ENCODE measurements around the gene BBLN.

DNA sequence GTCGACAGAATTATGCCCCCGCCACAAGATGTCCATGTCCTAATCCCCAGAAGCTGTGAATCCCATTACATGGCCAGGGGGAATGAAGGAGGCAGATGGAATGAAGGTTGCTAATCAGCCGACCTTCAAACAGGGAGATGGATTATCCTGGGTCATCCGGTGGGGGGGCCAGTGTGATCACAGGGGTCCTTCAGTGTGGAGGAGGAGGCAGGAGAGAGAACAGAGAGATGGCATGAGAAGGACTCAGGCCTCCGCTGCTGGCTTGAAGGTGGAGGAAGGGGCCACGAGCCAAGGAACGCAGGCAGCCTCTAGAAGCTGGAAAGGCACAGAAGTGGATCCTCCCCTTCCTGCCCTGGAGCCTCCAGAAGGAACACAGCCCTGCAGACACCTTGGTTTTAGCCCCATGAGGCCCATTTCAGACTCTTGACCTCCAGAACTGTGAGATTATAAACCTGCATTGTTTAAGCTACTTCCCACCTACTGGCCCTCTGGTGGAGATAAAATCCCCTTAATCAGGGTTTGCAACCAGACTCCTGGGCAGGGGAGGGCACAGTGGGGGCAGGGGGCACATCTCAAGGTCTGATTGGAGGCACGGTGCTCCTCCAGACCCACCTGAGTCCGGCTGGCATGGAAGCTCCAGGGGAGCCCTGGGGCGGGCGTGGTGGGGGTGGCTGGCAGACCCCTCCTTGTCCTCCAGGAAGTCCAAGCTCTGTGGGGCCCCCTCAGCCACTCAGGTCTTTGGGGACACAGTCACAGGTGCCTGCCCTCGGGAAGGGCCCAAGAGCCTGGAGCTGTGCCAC lies 46.3 kb upstream of the BBLN start:
- TF ChIP-seq GATA2 (IDR thresholded peaks at IDR 0.05; ENCODE audit: low read depth, low read length) (no peak), GATA3 (IDR thresholded peaks at IDR 0.05; ENCODE audit: low read depth, low read length) (no peak)

All from SH-SY5Y (cell line).